Measurements from ENCODE around the gene FOXC1. TPM values are rescaled to one million over a fixed set of nuclear protein-coding genes. Genes with fewer than 3 reads are reported as not detected.

The FOXC1 gene
- polyA plus RNA-seq, 1 of the 3 experiments (the other 2 are of a cell fraction): 4.3 TPM

DNA sequence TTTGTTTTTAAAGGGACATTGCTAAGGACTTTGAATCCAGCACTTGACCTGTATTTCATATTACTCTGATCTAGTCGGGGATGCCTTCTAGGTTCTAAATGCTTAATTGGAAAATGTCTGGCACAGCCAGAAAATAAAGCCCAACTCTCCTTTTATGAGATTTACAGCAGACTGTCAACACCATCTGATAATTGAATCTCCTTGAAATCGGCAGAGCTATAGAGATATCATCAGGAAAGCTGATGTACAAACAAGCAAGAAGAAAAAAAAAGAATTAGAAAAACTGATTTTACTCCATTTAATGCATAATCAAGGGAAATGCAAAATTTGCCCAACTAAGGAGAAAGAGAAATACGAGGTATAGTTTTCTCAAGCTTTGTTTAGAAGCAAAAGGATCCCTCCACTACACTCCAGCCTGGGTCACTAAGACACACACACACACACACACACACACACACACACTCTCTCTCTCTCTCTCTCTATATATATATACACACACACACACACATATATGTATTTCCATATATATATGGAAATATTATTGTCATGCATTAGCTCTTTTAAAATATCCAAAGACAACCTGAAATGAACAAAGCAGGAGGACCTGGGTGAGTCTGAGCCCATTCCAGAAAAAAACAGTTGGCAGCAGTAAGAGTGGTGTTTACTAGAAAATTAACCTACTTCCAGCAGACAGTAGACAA lies 9.5 kb upstream of the FOXC1 start:
- no peak overlapping the region for H3K4me2 ChIP-seq
- ChIA-PET CTCF (interaction anchor here (0.9 to 7.3 kb wide), 7 partner anchors 504 to 1034 kb away, joined by 3 to 95 read pairs (median 4); no protein-coding TSS in a partner anchor), POLR2A (no interaction called here)
- no peak overlapping the region for H3K27ac ChIP-seq (ENCODE audit: low read depth in 2 of 2, low read length in 1 of 2)
- no peaks in the 10 kb centered on the region for H3K9me2 ChIP-seq
- H3K9ac ChIP-seq: no peak overlapping the region
- WGBS (ENCODE audit: low lambda C conversion rate): 20% methylated on average over 3 of the region's 3 CpGs
- DNase-seq: no peak
- peaks cover 8% of the 10 kb centered on the region; the same call in 1 of the 2 replicates for H3K27me3 ChIP-seq (ENCODE audit: insufficient read depth)
- H4K20me1 ChIP-seq (ENCODE audit: insufficient read depth): no peaks in the 10 kb centered on the region
- no peak overlapping the region for H2AFZ ChIP-seq (ENCODE audit: low read depth)
- H3K79me2 ChIP-seq (ENCODE audit: insufficient read depth): no peaks in the 10 kb centered on the region
- no peaks in the 10 kb centered on the region for H3F3A ChIP-seq (replicated peaks; ENCODE audit: insufficient read depth)
- H3K9me3 ChIP-seq: no peaks in the 10 kb centered on the region
- no peak overlapping the region for H3K4me3 ChIP-seq (ENCODE audit: low read depth in 2 of 2, low read length in 1 of 2)
- H3K4me1 ChIP-seq (ENCODE audit: control insufficient read depth in 1 of 2, insufficient read depth in 2 of 2, low read depth in 1 of 2, low read length in 1 of 2): peaks cover 0 to 13% of the 10 kb centered on the region in 2 experiments; a peak in 1 of 4 replicates
- no peaks in the 10 kb centered on the region for H3K36me3 ChIP-seq (replicated peaks in 1 of 2; ENCODE audit: control insufficient read depth in 1 of 2, insufficient read depth in 2 of 2, low read length in 1 of 2)
- TF ChIP-seq GATA2 (CRISPR knock-in tag; IDR thresholded peaks at IDR 0.05): peak; percentile 48
- no peak for TF ChIP-seq RAD21 (IDR thresholded peaks at IDR 0.05; ENCODE audit: low read length)
- 0 out of 4 replicates have a peak, but pooled peaks of 1 of the 2 experiments have one; percentile 16 for TF ChIP-seq EP300 (IDR thresholded peaks at IDR 0.05; ENCODE audit: borderline replicate concordance in 1 of 2, low read depth in 1 of 2, low read length in 1 of 2)
- TF ChIP-seq RCOR1 (IDR thresholded peaks at IDR 0.05; ENCODE audit: low read length): no peak
- TF ChIP-seq MXI1 (IDR thresholded peaks at IDR 0.05; ENCODE audit: low read depth, low read length): no peak
- TF ChIP-seq, protein P1, sequence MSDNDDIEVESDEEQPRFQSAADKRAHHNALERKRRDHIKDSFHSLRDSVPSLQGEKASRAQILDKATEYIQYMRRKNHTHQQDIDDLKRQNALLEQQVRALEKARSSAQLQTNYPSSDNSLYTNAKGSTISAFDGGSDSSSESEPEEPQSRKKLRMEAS (IDR thresholded peaks at IDR 0.05; ENCODE audit: low read depth): no peak
- TF ChIP-seq, protein P2, sequence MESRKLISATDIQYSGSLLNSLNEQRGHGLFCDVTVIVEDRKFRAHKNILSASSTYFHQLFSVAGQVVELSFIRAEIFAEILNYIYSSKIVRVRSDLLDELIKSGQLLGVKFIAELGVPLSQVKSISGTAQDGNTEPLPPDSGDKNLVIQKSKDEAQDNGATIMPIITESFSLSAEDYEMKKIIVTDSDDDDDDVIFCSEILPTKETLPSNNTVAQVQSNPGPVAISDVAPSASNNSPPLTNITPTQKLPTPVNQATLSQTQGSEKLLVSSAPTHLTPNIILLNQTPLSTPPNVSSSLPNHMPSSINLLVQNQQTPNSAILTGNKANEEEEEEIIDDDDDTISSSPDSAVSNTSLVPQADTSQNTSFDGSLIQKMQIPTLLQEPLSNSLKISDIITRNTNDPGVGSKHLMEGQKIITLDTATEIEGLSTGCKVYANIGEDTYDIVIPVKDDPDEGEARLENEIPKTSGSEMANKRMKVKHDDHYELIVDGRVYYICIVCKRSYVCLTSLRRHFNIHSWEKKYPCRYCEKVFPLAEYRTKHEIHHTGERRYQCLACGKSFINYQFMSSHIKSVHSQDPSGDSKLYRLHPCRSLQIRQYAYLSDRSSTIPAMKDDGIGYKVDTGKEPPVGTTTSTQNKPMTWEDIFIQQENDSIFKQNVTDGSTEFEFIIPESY (IDR thresholded peaks at IDR 0.05; ENCODE audit: borderline replicate concordance, low read depth): no peak

DNA sequence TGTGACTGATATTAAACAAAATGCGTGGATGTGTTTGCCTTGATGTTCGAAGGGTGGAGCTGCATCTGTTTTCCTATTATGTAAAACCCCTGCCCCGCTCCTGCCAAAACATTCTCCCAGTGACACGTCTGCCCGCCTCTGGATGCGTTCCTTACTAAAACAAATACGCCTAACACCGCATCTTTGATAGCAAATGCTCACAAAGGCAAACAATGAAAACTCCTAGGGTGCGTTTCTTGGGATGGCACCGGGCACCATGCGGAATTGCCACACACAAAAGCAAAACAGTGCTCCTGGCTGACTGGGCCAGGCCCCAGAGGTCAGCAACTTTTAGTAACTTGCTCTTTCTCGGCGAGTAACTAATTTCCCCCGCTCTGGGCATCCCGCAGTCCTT lies 9.0 kb upstream of the FOXC1 start:
- POLR2A ChIA-PET: interaction anchor here (0.5 kb wide), 1 partner anchor 595 kb away, joined by 4 read pairs; no protein-coding TSS in a partner anchor
- no peak overlapping the region for H3K27ac ChIP-seq (ENCODE audit: low read depth in 2 of 2, low read length in 1 of 2)
- no peak overlapping the region for H2AFZ ChIP-seq (ENCODE audit: low read depth)
- H4K20me1 ChIP-seq (ENCODE audit: insufficient read depth): no peaks in the 10 kb centered on the region
- no peaks in the 10 kb centered on the region for H3K9me3 ChIP-seq
- peak; percentile 12 for DNase-seq
- H3K4me2 ChIP-seq: no peak overlapping the region
- H3K9ac ChIP-seq: no peak overlapping the region
- no peaks in the 10 kb centered on the region for H3K9me2 ChIP-seq
- no peaks in the 10 kb centered on the region for H3K36me3 ChIP-seq (replicated peaks in 1 of 2; ENCODE audit: control insufficient read depth in 1 of 2, insufficient read depth in 2 of 2, low read length in 1 of 2)
- peaks cover 3% of the 10 kb centered on the region; the same call in 1 of the 2 replicates for H3K27me3 ChIP-seq (ENCODE audit: insufficient read depth)
- CTCF ChIA-PET: interaction anchor here (0.9 to 7.3 kb wide), 6 partner anchors 503 to 1033 kb away, joined by 3 to 95 read pairs (median 20); no protein-coding TSS in a partner anchor
- WGBS (ENCODE audit: low lambda C conversion rate): 87% methylated on average over 15 of the region's 15 CpGs
- H3F3A ChIP-seq (replicated peaks; ENCODE audit: insufficient read depth): no peaks in the 10 kb centered on the region
- no peaks in the 10 kb centered on the region for H3K79me2 ChIP-seq (ENCODE audit: insufficient read depth)
- peaks cover 0 to 10% of the 10 kb centered on the region in 2 experiments; a peak in 1 of 4 replicates for H3K4me1 ChIP-seq (ENCODE audit: control insufficient read depth in 1 of 2, insufficient read depth in 2 of 2, low read depth in 1 of 2, low read length in 1 of 2)
- H3K4me3 ChIP-seq (ENCODE audit: low read depth in 2 of 2, low read length in 1 of 2): no peak overlapping the region
- TF ChIP-seq, protein P3, sequence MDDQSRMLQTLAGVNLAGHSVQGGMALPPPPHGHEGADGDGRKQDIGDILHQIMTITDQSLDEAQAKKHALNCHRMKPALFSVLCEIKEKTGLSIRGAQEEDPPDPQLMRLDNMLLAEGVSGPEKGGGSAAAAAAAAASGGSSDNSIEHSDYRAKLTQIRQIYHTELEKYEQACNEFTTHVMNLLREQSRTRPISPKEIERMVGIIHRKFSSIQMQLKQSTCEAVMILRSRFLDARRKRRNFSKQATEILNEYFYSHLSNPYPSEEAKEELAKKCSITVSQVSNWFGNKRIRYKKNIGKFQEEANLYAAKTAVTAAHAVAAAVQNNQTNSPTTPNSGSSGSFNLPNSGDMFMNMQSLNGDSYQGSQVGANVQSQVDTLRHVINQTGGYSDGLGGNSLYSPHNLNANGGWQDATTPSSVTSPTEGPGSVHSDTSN (IDR thresholded peaks at IDR 0.05): no peak
- TF ChIP-seq CHD2 (IDR thresholded peaks at IDR 0.05; ENCODE audit: low read length, partially characterized antibody): no peak
- no peak for TF ChIP-seq TAF1 (IDR thresholded peaks at IDR 0.05; ENCODE audit: borderline replicate concordance, low read depth, low read length)
- no peak for TF ChIP-seq RCOR1 (IDR thresholded peaks at IDR 0.05; ENCODE audit: low read length)
- no peak for TF ChIP-seq RXRA (IDR thresholded peaks at IDR 0.05; ENCODE audit: borderline replicate concordance, low read depth)
- TF ChIP-seq, protein P2 (IDR thresholded peaks at IDR 0.05; ENCODE audit: borderline replicate concordance, low read depth): no peak
- TF ChIP-seq MEF2A (IDR thresholded peaks at IDR 0.05; ENCODE audit: borderline replicate concordance, low read depth): no peak
- no peak for TF ChIP-seq FOXM1 (IDR thresholded peaks at IDR 0.05; ENCODE audit: low read depth)
- TF ChIP-seq, protein P4, sequence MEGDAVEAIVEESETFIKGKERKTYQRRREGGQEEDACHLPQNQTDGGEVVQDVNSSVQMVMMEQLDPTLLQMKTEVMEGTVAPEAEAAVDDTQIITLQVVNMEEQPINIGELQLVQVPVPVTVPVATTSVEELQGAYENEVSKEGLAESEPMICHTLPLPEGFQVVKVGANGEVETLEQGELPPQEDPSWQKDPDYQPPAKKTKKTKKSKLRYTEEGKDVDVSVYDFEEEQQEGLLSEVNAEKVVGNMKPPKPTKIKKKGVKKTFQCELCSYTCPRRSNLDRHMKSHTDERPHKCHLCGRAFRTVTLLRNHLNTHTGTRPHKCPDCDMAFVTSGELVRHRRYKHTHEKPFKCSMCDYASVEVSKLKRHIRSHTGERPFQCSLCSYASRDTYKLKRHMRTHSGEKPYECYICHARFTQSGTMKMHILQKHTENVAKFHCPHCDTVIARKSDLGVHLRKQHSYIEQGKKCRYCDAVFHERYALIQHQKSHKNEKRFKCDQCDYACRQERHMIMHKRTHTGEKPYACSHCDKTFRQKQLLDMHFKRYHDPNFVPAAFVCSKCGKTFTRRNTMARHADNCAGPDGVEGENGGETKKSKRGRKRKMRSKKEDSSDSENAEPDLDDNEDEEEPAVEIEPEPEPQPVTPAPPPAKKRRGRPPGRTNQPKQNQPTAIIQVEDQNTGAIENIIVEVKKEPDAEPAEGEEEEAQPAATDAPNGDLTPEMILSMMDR (IDR thresholded peaks at IDR 0.05): no peak
- TF ChIP-seq, protein P5, sequence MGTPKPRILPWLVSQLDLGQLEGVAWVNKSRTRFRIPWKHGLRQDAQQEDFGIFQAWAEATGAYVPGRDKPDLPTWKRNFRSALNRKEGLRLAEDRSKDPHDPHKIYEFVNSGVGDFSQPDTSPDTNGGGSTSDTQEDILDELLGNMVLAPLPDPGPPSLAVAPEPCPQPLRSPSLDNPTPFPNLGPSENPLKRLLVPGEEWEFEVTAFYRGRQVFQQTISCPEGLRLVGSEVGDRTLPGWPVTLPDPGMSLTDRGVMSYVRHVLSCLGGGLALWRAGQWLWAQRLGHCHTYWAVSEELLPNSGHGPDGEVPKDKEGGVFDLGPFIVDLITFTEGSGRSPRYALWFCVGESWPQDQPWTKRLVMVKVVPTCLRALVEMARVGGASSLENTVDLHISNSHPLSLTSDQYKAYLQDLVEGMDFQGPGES (IDR thresholded peaks at IDR 0.05; ENCODE audit: low read depth, low read length): no peak

Data from SK-N-SH (cell line).